Measurements from ENCODE around the gene TFR2. TPM values are rescaled to one million over a fixed set of nuclear protein-coding genes. Genes with fewer than 3 reads are reported as not detected.

TFR2 gene
- total RNA-seq, 1 experiment from 2014 or later, result not detected

- no peak for DNase-seq (ENCODE audit: unreplicated experiment)
- intact Hi-C loops (cut with micrococcal nuclease), result no loop called here
- CTCF ChIA-PET, result interaction anchor here (0.8 kb wide), 1 partner anchor 1280 kb away, joined by 3 read pairs; no protein-coding TSS in a partner anchor
- TF ChIP-seq, protein P1, sequence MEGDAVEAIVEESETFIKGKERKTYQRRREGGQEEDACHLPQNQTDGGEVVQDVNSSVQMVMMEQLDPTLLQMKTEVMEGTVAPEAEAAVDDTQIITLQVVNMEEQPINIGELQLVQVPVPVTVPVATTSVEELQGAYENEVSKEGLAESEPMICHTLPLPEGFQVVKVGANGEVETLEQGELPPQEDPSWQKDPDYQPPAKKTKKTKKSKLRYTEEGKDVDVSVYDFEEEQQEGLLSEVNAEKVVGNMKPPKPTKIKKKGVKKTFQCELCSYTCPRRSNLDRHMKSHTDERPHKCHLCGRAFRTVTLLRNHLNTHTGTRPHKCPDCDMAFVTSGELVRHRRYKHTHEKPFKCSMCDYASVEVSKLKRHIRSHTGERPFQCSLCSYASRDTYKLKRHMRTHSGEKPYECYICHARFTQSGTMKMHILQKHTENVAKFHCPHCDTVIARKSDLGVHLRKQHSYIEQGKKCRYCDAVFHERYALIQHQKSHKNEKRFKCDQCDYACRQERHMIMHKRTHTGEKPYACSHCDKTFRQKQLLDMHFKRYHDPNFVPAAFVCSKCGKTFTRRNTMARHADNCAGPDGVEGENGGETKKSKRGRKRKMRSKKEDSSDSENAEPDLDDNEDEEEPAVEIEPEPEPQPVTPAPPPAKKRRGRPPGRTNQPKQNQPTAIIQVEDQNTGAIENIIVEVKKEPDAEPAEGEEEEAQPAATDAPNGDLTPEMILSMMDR (IDR thresholded peaks at IDR 0.05; ENCODE audit: unreplicated experiment), result no peak
- BruUV-seq (replicated peaks), result no TSS peak
- Mint-ChIP-seq H3K4me1 (ENCODE audit: insufficient read depth, unreplicated experiment) (no peaks in the 10 kb centered on the region), H3K4me3 (ENCODE audit: unreplicated experiment) (no peak overlapping the region), H3K27me3 (ENCODE audit: insufficient read depth, unreplicated experiment) (peaks cover 25% of the 10 kb centered on the region), H3K36me3 (ENCODE audit: insufficient read depth, unreplicated experiment) (no peaks in the 10 kb centered on the region), H3K27ac (ENCODE audit: low read depth, unreplicated experiment) (no peak overlapping the region), H3K9me3 (ENCODE audit: unreplicated experiment) (no peaks in the 10 kb centered on the region)
- POLR2A ChIA-PET, result interaction anchor here (1.4 kb wide), 1 partner anchor 38 kb away, joined by 5 read pairs; the partner anchor contains the start of gene MOSPD3
Measured at GRCh38 chr7:100649826-100650565, 8.6 kb upstream of the TFR2 start.

DNA sequence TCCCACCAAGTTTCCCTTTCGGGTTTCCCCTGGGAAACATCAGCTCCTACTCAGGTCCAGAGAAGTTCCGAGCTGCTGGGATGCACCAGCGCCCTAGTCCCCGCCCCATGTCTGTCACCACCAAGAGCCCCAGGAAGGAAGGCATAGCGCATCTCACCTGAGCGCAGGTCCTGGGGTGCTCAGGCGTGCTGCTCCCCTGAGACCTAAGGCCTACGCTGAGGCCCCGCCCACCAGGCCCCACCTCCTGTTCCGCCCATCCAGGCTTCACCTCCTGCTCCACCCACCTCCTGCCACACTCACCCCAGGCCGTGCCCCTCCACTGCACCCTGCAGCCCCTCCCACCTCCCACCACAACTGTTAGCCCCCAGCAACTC, 1.2 kb upstream of the TFR2 start:
- no peaks in the 10 kb centered on the region for H3K4me1 Mint-ChIP-seq (ENCODE audit: insufficient read depth, unreplicated experiment)
- H3K9me3 Mint-ChIP-seq (ENCODE audit: unreplicated experiment), result no peaks in the 10 kb centered on the region
- no TSS peak for BruUV-seq (replicated peaks)
- no peak overlapping the region for H3K27ac Mint-ChIP-seq (ENCODE audit: low read depth, unreplicated experiment)
- no peak overlapping the region for H3K4me3 Mint-ChIP-seq (ENCODE audit: unreplicated experiment)
- CTCF ChIA-PET, result interaction anchor here (0.5 kb wide), 1 partner anchor 174 kb away, joined by 4 read pairs; no protein-coding TSS in a partner anchor
- H3K27me3 Mint-ChIP-seq (ENCODE audit: insufficient read depth, unreplicated experiment), result peaks cover 19% of the 10 kb centered on the region
- intact Hi-C loops (cut with micrococcal nuclease), result no loop called here
- no peak for DNase-seq (ENCODE audit: unreplicated experiment)
- TF ChIP-seq, protein P1 (IDR thresholded peaks at IDR 0.05; ENCODE audit: unreplicated experiment), result no peak
- no peaks in the 10 kb centered on the region for H3K36me3 Mint-ChIP-seq (ENCODE audit: insufficient read depth, unreplicated experiment)
- POLR2A ChIA-PET, result no interaction called here

- H3K9me3 Mint-ChIP-seq (ENCODE audit: unreplicated experiment), result no peaks in the 10 kb centered on the region
- H3K27me3 Mint-ChIP-seq (ENCODE audit: insufficient read depth, unreplicated experiment), result peaks cover 21% of the 10 kb centered on the region
- CTCF ChIA-PET, result interaction anchor here (0.5 kb wide), 2 partner anchors 143 to 173 kb away, joined by 3 to 4 read pairs; no protein-coding TSS in a partner anchor
- no peak overlapping the region for H3K4me3 Mint-ChIP-seq (ENCODE audit: unreplicated experiment)
- no peak overlapping the region for H3K27ac Mint-ChIP-seq (ENCODE audit: low read depth, unreplicated experiment)
- DNase-seq (ENCODE audit: unreplicated experiment), result no peak
- POLR2A ChIA-PET, result no interaction called here
- no peaks in the 10 kb centered on the region for H3K4me1 Mint-ChIP-seq (ENCODE audit: insufficient read depth, unreplicated experiment)
- no TSS peak for BruUV-seq (replicated peaks)
- H3K36me3 Mint-ChIP-seq (ENCODE audit: insufficient read depth, unreplicated experiment), result no peaks in the 10 kb centered on the region
- TF ChIP-seq, protein P1 (IDR thresholded peaks at IDR 0.05; ENCODE audit: unreplicated experiment), result no peak
- intact Hi-C loops (cut with micrococcal nuclease), result no loop called here
Measured at GRCh38 chr7:100641860-100642533, 645 bp upstream of the TFR2 start.

GRCh38 chr7:100640517-100641440, 573 bp downstream of the TFR2 start:
- Mint-ChIP-seq H3K4me3 (ENCODE audit: unreplicated experiment) (no peak overlapping the region), H3K4me1 (ENCODE audit: insufficient read depth, unreplicated experiment) (no peaks in the 10 kb centered on the region), H3K27me3 (ENCODE audit: insufficient read depth, unreplicated experiment) (peaks cover 23% of the 10 kb centered on the region), H3K36me3 (ENCODE audit: insufficient read depth, unreplicated experiment) (peaks cover 7% of the 10 kb centered on the region), H3K9me3 (ENCODE audit: unreplicated experiment) (no peaks in the 10 kb centered on the region), H3K27ac (ENCODE audit: low read depth, unreplicated experiment) (no peak overlapping the region)
- intact Hi-C loops (cut with micrococcal nuclease), result no loop called here
- no peak for DNase-seq (ENCODE audit: unreplicated experiment)
- POLR2A ChIA-PET, result no interaction called here
- CTCF ChIA-PET, result no interaction called here
- TF ChIP-seq, protein P1 (IDR thresholded peaks at IDR 0.05; ENCODE audit: unreplicated experiment), result no peak
- BruUV-seq (replicated peaks), result no TSS peak

Data from MCF 10A (cell line).